ENCODE data around the gene SLC4A5. TPM values are rescaled to one million over a fixed set of nuclear protein-coding genes. Genes with fewer than 3 reads are reported as not detected.

SLC4A5 gene
- total RNA-seq, 3 donors from 2014 or later = 2.1 to 3.1 (median 2.1) TPM

- Histone ChIP-seq H3K36me3 (ENCODE audit: low read depth) (no peaks in the 10 kb centered on the region), H3K4me3 (no peak overlapping the region), H3K4me1 (ENCODE audit: low read depth) (no peaks in the 10 kb centered on the region), H3K9me3 (no peaks in the 10 kb centered on the region)
- ATAC-seq (no peak), DNase-seq (no peak)
- intact Hi-C loops (cut with DNase I, micrococcal nuclease) = no loop called here
- TF ChIP-seq, protein P1, sequence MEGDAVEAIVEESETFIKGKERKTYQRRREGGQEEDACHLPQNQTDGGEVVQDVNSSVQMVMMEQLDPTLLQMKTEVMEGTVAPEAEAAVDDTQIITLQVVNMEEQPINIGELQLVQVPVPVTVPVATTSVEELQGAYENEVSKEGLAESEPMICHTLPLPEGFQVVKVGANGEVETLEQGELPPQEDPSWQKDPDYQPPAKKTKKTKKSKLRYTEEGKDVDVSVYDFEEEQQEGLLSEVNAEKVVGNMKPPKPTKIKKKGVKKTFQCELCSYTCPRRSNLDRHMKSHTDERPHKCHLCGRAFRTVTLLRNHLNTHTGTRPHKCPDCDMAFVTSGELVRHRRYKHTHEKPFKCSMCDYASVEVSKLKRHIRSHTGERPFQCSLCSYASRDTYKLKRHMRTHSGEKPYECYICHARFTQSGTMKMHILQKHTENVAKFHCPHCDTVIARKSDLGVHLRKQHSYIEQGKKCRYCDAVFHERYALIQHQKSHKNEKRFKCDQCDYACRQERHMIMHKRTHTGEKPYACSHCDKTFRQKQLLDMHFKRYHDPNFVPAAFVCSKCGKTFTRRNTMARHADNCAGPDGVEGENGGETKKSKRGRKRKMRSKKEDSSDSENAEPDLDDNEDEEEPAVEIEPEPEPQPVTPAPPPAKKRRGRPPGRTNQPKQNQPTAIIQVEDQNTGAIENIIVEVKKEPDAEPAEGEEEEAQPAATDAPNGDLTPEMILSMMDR (IDR thresholded peaks at IDR 0.05) = no peak
Observed at GRCh38 chr2:74246496-74247195, 96.6 kb downstream of the SLC4A5 start.

DNA sequence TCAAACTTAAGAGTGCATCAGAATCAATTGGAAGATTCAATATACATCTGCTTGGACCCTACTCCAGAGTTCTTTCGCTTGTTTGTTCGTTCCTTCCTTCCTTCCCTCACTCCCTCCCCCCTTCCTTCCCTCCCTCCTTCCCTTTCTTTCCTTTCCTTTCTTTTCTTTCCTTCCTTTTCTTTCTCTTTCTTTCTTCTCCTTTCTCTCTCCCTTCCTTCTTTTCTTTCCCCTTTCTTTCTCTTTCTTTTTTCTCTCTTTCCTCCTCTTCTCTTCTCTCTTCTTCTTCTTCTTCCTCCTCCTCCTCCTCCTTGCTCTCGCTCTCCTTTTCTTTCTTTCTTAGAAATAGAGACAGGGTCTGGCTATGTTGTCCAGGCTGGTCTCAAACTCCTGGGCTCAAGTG, 98.9 kb downstream of the SLC4A5 start:
- no peak for DNase-seq
- Histone ChIP-seq H3K4me1 (ENCODE audit: low read depth) (no peaks in the 10 kb centered on the region), H3K4me3 (no peak overlapping the region), H3K36me3 (ENCODE audit: low read depth) (no peaks in the 10 kb centered on the region), H3K9me3 (no peaks in the 10 kb centered on the region)
- ATAC-seq = no peak
- TF ChIP-seq, protein P1 (IDR thresholded peaks at IDR 0.05) = no peak
- intact Hi-C loops (cut with DNase I, micrococcal nuclease) = no loop called here

GRCh38 chr2:74242354-74243071, 100.7 kb downstream of the SLC4A5 start:
- H3K4me3 ChIP-seq = no peak overlapping the region
- ATAC-seq (no peak), DNase-seq (no peak)
- TF ChIP-seq, protein P1 (IDR thresholded peaks at IDR 0.05) = no peak
- intact Hi-C loops (cut with DNase I, micrococcal nuclease) = no loop called here
- H3K36me3 ChIP-seq (ENCODE audit: low read depth) = no peaks in the 10 kb centered on the region
- no peaks in the 10 kb centered on the region for H3K4me1 ChIP-seq (ENCODE audit: low read depth)
- H3K9me3 ChIP-seq = no peaks in the 10 kb centered on the region

DNA sequence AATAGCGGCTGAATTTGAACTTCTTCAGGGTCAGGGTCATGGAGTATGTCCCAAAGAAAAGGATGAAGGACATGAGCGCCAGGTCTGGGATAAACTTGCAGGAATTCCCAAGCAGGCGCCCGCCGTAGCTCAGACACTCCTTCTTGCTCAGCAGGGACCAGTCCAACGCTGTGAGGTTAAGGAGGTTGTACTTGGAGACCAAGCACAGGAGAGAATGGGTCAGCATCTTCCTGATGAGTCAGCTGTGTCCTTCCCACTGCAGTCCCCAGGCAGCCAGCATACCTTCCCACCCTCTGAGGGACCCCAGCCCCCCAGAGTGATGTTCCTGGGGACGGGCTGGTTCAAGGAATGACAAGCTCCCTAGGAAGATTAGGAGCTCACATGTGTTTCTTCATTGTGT, 103.9 kb downstream of the SLC4A5 start:
- Histone ChIP-seq H3K4me3 (no peak overlapping the region), H3K4me1 (ENCODE audit: low read depth) (no peaks in the 10 kb centered on the region), H3K9me3 (no peaks in the 10 kb centered on the region), H3K36me3 (ENCODE audit: low read depth) (no peaks in the 10 kb centered on the region)
- DNase-seq (no peak), ATAC-seq (no peak)
- TF ChIP-seq, protein P1 (IDR thresholded peaks at IDR 0.05) = no peak
- intact Hi-C loops (cut with DNase I, micrococcal nuclease) = no loop called here

- no peaks in the 10 kb centered on the region for H3K9me3 ChIP-seq
- no peak for DNase-seq
- no peak overlapping the region for H3K4me3 ChIP-seq
- intact Hi-C loops (cut with DNase I, micrococcal nuclease) = no loop called here
- no peaks in the 10 kb centered on the region for H3K36me3 ChIP-seq (ENCODE audit: low read depth)
- no peaks in the 10 kb centered on the region for H3K4me1 ChIP-seq (ENCODE audit: low read depth)
- ATAC-seq = no peak
- TF ChIP-seq, protein P1 (IDR thresholded peaks at IDR 0.05) = no peak
Observed at GRCh38 chr2:74238879-74239278, 104.3 kb downstream of the SLC4A5 start.
